Keratinocyte (primary cell): ENCODE data around the gene TSPAN7. TPM values are rescaled to one million over a fixed set of nuclear protein-coding genes. Genes with fewer than 3 reads are reported as not detected.

Experiments
- DNase-seq: peaks from one replicate; pipeline ENCODE4 v3.0.0-alpha.2; 2011; ENCODE audit warnings: low read depth, missing footprints, low spot score
- FAIRE-seq: peaks from 2 replicates; lab custom pipeline; 2011; peaks lifted over from hg19 to GRCh38; lab: Jason Lieb, UNC
- H2AFZ ChIP-seq: 2 replicates; pipeline ENCODE4 v1.6.0; 2012; ENCODE audit warnings: low read length, control low read depth, inconsistent platforms; ENCODE audit not compliant: control insufficient read depth
- H3K27ac ChIP-seq: 2 replicates; pipeline ENCODE4 v1.5.1; 2011; ENCODE audit warnings: low read length; ENCODE audit not compliant: control insufficient read depth, insufficient read depth
- H3K27me3 ChIP-seq: 3 replicates; pipeline ENCODE4 v1.6.0; 2011; ENCODE audit warnings: low read length; ENCODE audit not compliant: control insufficient read depth, insufficient read depth; ENCODE audit errors: extremely low read depth
- H3K36me3 ChIP-seq, 2 experiments: 2 replicates in 1 of 2; 3 replicates in 1 of 2; pipeline ENCODE4 v1.5.1; 2011; ENCODE audit warnings: low read length in 2 of 2, mild to moderate bottlenecking in 1 of 2; ENCODE audit not compliant: control insufficient read depth in 2 of 2, insufficient read depth in 2 of 2; ENCODE audit errors: extremely low read depth in 1 of 2
- H3K4me1 ChIP-seq: 3 replicates; pipeline ENCODE4 v1.5.1; 2011; ENCODE audit warnings: low read length; ENCODE audit not compliant: control insufficient read depth, insufficient read depth; ENCODE audit errors: extremely low read depth
- H3K4me2 ChIP-seq: 3 replicates; pipeline ENCODE4 v1.6.0; 2011; ENCODE audit warnings: low read depth, low read length; ENCODE audit not compliant: control insufficient read depth, insufficient read depth; ENCODE audit errors: extremely low read depth
- H3K4me3 ChIP-seq, 3 experiments: fragments of 200-600 bp in 1 of 3; sonication (generic) in 1 of 3; 2 replicates in 2 of 3; 3 replicates in 1 of 3; pipeline ENCODE4 v1.5.1; 2011 to 2016; ENCODE audit warnings: low read length in 3 of 3, mild to moderate bottlenecking in 3 of 3, control low read depth in 2 of 3, inconsistent platforms in 1 of 3, low read depth in 1 of 3, mixed read lengths in 1 of 3, mixed run types in 1 of 3, moderate library complexity in 1 of 3; ENCODE audit not compliant: control insufficient read depth in 2 of 3, insufficient read depth in 2 of 3; ENCODE audit errors: extremely low read depth in 1 of 3
- H3K79me2 ChIP-seq: 2 replicates; pipeline ENCODE4 v1.6.0; 2012; ENCODE audit warnings: low read length; ENCODE audit not compliant: control insufficient read depth, insufficient read depth
- H3K9ac ChIP-seq: 3 replicates; pipeline ENCODE4 v1.6.0; 2011; ENCODE audit warnings: low read length; ENCODE audit not compliant: control insufficient read depth, insufficient read depth; ENCODE audit errors: extremely low read depth
- H3K9me1 ChIP-seq: 3 replicates; pipeline ENCODE4 v1.6.0; 2011; ENCODE audit warnings: low read length; ENCODE audit not compliant: control insufficient read depth, insufficient read depth; ENCODE audit errors: extremely low read depth
- H3K9me3 ChIP-seq: 2 replicates; pipeline ENCODE4 v1.5.1; 2012; ENCODE audit warnings: low read depth, low read length; ENCODE audit not compliant: control insufficient read depth
- H4K20me1 ChIP-seq: 3 replicates; pipeline ENCODE4 v1.6.0; 2011; ENCODE audit warnings: low read length; ENCODE audit not compliant: control insufficient read depth, insufficient read depth; ENCODE audit errors: extremely low read depth
- CTCF ChIP-seq, 3 experiments: IDR thresholded peaks in 1 of 3; conservative IDR thresholded peaks in 1 of 3; optimal IDR thresholded peaks in 1 of 3; 2 replicates in 2 of 3; 3 replicates in 1 of 3; pipeline versions ENCODE3 to v1.5.1; 2011; ENCODE audit warnings: low read length in 3 of 3, mild to moderate bottlenecking in 3 of 3, moderate library complexity in 2 of 3, control low read depth in 1 of 3, inconsistent platforms in 1 of 3; ENCODE audit not compliant: insufficient read depth in 2 of 3; ENCODE audit errors: extremely low read depth in 1 of 3
- EZH2 ChIP-seq: IDR thresholded peaks from one replicate; pipeline ENCODE4 v1.6.1; 2012; ENCODE audit warnings: inconsistent platforms, mild to moderate bottlenecking, low read length, moderate library complexity
- dilution Hi-C: fragments of 300-500 bp; cut with MboI; formaldehyde crosslinking; loops from one replicate; pipeline ENCODE4 v1.7.0; 2020; ENCODE audit warnings: low sequenced_read_pairs; ENCODE audit not compliant: extremely low pct_ligation_motif_present
- polyA plus RNA-seq, 5 experiments: library from polyadenylated mRNA; depleted of rRNA in 3 of 5; stranded (reverse) in 3 of 5; stranded (forward) in 1 of 5; unstranded in 1 of 5; fragments of >200 nt; gene quantifications; 1 replicate in 1 of 5; 2 replicates in 3 of 5; 3 replicates in 1 of 5; pipeline versions ENCODE4 v1.2.1 to v1.2.3, GENCODE V29; 2011 to 2012; ENCODE audit warnings: missing spikeins in 2 of 5, low read depth in 1 of 5, low replicate concordance in 1 of 5
- small RNA-seq, 3 experiments: library from RNA; depleted of rRNA; stranded (forward); fragments of <200 nt; gene quantifications; one replicate each; pipeline ENCODE3, GENCODE V24; 2012; ENCODE audit warnings: low read depth in 3 of 3, low replicate concordance in 1 of 3; ENCODE audit not compliant: insufficient read length in 3 of 3

TSPAN7 gene
- polyA plus RNA-seq, 1 donor (not counting 4 experiments of a cell fraction or from before 2014, with no cell fraction given) = 2.3 TPM

- no peak overlapping the region for H3K4me2 ChIP-seq
- no peaks in the 10 kb centered on the region for H4K20me1 ChIP-seq
- H3K27me3 ChIP-seq = no peaks in the 10 kb centered on the region
- H3K9ac ChIP-seq = no peak overlapping the region
- no peaks in the 10 kb centered on the region for H3K4me1 ChIP-seq
- H3K4me3 ChIP-seq = no peak overlapping the region
- DNase-seq (no peak), FAIRE-seq (no peak)
- H3K79me2 ChIP-seq = no peaks in the 10 kb centered on the region
- no peak for TF ChIP-seq CTCF (optimal IDR thresholded peaks at IDR 0.05 in 1 of 3, IDR thresholded peaks at IDR 0.05 in 1 of 3, conservative IDR thresholded peaks at IDR 0.05 in 1 of 3; ENCODE audit: extremely low read depth in 1 of 3, insufficient read depth in 2 of 3, low read length in 3 of 3)
- TF ChIP-seq EZH2 = no peak
- no peaks in the 10 kb centered on the region for H3K9me3 ChIP-seq
- no peak overlapping the region for H3K27ac ChIP-seq
- H2AFZ ChIP-seq = no peak overlapping the region
- dilution Hi-C loops = no loop called here
- no peaks in the 10 kb centered on the region for H3K9me1 ChIP-seq
- H3K36me3 ChIP-seq = no peaks in the 10 kb centered on the region
Measured at GRCh38 chrX:38727668-38728067, 166.3 kb downstream of the TSPAN7 start.

GRCh38 chrX:38732866-38733265 is 171.5 kb downstream of the TSPAN7 start:
- Histone ChIP-seq H2AFZ (no peak overlapping the region), H3K4me1 (no peaks in the 10 kb centered on the region), H3K27ac (no peak overlapping the region), H3K9ac (no peak overlapping the region), H4K20me1 (no peaks in the 10 kb centered on the region), H3K4me2 (no peak overlapping the region), H3K9me1 (no peaks in the 10 kb centered on the region), H3K9me3 (no peaks in the 10 kb centered on the region), H3K27me3 (no peaks in the 10 kb centered on the region), H3K36me3 (no peaks in the 10 kb centered on the region), H3K79me2 (no peaks in the 10 kb centered on the region), H3K4me3 (no peak overlapping the region)
- no peak for DNase-seq
- no peak for FAIRE-seq
- TF ChIP-seq EZH2 = no peak
- TF ChIP-seq CTCF (optimal IDR thresholded peaks at IDR 0.05 in 1 of 3, IDR thresholded peaks at IDR 0.05 in 1 of 3, conservative IDR thresholded peaks at IDR 0.05 in 1 of 3; ENCODE audit: extremely low read depth in 1 of 3, insufficient read depth in 2 of 3, low read length in 3 of 3) = no peak
- dilution Hi-C loops = no loop called here

Small RNA genes lying within 50 kb of the gene (small RNA-seq; reads per million reads assigned to genes)
- gene RNU7-7P = 0 reads per million in 3 experiments

Other genes with a start within 250 kb of the TSPAN7 start
- gene RPGR, start 234.0 kb upstream of the TSPAN7 start, polyA plus RNA-seq = 1.1 to 2.4 TPM (median 1.6 TPM) in 3 replicates
- not detected in 3 replicates for gene OTC, start 208.9 kb upstream of the TSPAN7 start, polyA plus RNA-seq
- gene MID1IP1, start 239.9 kb downstream of the TSPAN7 start, polyA plus RNA-seq = 44.1 to 45.4 TPM (median 44.5 TPM) in 3 replicates